Thyroid gland (tissue), 4 donors: Measurements from ENCODE around the gene NPB.
A peak's percentile ranks its signal among the peaks of the same experiment; 100 is the strongest.

Experiments used
- CTCF ChIP-seq, 6 experiments: fragments of 200-600 bp in 3 of 6; fragments of 450-650 bp in 3 of 6; sonication (generic) in 3 of 6; IDR thresholded peaks; one replicate each; pipeline ENCODE4 v1.5.1; 2016 to 2019; ENCODE audit warnings: antibody characterized with exemption in 6 of 6, mild to moderate bottlenecking in 2 of 6, inconsistent platforms in 1 of 6, moderate library complexity in 1 of 6
- POLR2A ChIP-seq, 2 donors: fragments of 450-650 bp; IDR thresholded peaks; one replicate each; pipeline ENCODE4 v1.6.1; 2017; ENCODE audit warnings: antibody characterized with exemption in 2 of 2, mild to moderate bottlenecking in 2 of 2, moderate library complexity in 1 of 2

GRCh38 chr17:81927653-81928543 is 25.9 kb downstream of the NPB start, which contains the start of gene MAFG:
- peak in 1 of 6 experiments; percentile 43 for TF ChIP-seq CTCF (IDR thresholded peaks at IDR 0.05)
- TF ChIP-seq POLR2A (IDR thresholded peaks at IDR 0.05), result peak; percentile 7 to 84
